Skeletal muscle tissue (tissue), 4 donors: ENCODE data around the gene HDAC7. TPM values are rescaled to one million over a fixed set of nuclear protein-coding genes. Genes with fewer than 3 reads are reported as not detected.
A peak's percentile ranks its signal among the peaks of the same experiment; 100 is the strongest.

Experiments used
- H3K27ac ChIP-seq: one replicate; pipeline ENCODE4 v1.7.0; 2013; ENCODE audit warnings: mild to moderate bottlenecking, low read depth, low read length, inconsistent platforms
- H3K27me3 ChIP-seq, 3 donors: one replicate each; pipeline ENCODE4 v1.7.0; 2013; ENCODE audit warnings: low read length in 3 of 3; ENCODE audit not compliant: control insufficient read depth in 3 of 3, insufficient read depth in 3 of 3
- H3K36me3 ChIP-seq, 3 donors: one replicate each; pipeline ENCODE4 v1.7.0; 2013; ENCODE audit warnings: low read length in 3 of 3; ENCODE audit not compliant: control insufficient read depth in 3 of 3, insufficient read depth in 3 of 3
- H3K4me1 ChIP-seq, 3 donors: one replicate each; pipeline ENCODE4 v1.7.0; 2013; ENCODE audit warnings: low read length in 3 of 3, mild to moderate bottlenecking in 3 of 3; ENCODE audit not compliant: control insufficient read depth in 3 of 3, insufficient read depth in 3 of 3
- H3K4me3 ChIP-seq, 3 donors: one replicate each; pipeline ENCODE4 v1.7.0; 2013; ENCODE audit warnings: low read length in 3 of 3
- H3K9ac ChIP-seq, 3 donors: one replicate each; pipeline ENCODE4 v1.7.0; 2013; ENCODE audit warnings: low read length in 3 of 3, mild to moderate bottlenecking in 3 of 3, moderate library complexity in 2 of 3, low read depth in 1 of 3
- H3K9me3 ChIP-seq, 3 donors: one replicate each; pipeline ENCODE4 v1.7.0; 2013; ENCODE audit warnings: low read length in 3 of 3; ENCODE audit not compliant: control insufficient read depth in 3 of 3
- total RNA-seq: library from RNA; depleted of rRNA; stranded (reverse); fragments of >200 nt; gene quantifications from one replicate; pipeline ENCODE4 v1.2.3, GENCODE V29; 2014
- donor health status: Osteomylitis.

Gene HDAC7
- total RNA-seq, 1 donor from 2014 or later, result 21.4 TPM

- Histone ChIP-seq H3K36me3 (peaks cover 3 to 11% (median 6%) of the 10 kb centered on the region in 3 donors), H3K4me3 (no peak overlapping the region), H3K27ac (peak overlapping the region; percentile 59), H3K9ac (peak overlapping the region in 1 of 3 donors; percentile 50), H3K27me3 (no peaks in the 10 kb centered on the region), H3K4me1 (peaks cover 60 to 67% (median 63%) of the 10 kb centered on the region in 3 donors), H3K9me3 (no peaks in the 10 kb centered on the region)
These were observed 43.1 kb downstream of the HDAC7 start for GRCh38 chr12:47776471-47777143.

- peaks cover 58 to 64% (median 60%) of the 10 kb centered on the region in 3 donors for H3K4me1 ChIP-seq
- peak overlapping the region; percentile 59 for H3K27ac ChIP-seq
- H3K9ac ChIP-seq, result peak overlapping the region in 1 of 3 donors; percentile 45
- no peaks in the 10 kb centered on the region for H3K27me3 ChIP-seq
- H3K4me3 ChIP-seq, result peak overlapping the region in 1 of 3 donors; percentile 28
- H3K9me3 ChIP-seq, result no peaks in the 10 kb centered on the region
- H3K36me3 ChIP-seq, result peaks cover 0 to 5% (median 0%) of the 10 kb centered on the region in 3 donors
These were observed 44.4 kb downstream of the HDAC7 start for GRCh38 chr12:47775100-47775911.

DNA sequence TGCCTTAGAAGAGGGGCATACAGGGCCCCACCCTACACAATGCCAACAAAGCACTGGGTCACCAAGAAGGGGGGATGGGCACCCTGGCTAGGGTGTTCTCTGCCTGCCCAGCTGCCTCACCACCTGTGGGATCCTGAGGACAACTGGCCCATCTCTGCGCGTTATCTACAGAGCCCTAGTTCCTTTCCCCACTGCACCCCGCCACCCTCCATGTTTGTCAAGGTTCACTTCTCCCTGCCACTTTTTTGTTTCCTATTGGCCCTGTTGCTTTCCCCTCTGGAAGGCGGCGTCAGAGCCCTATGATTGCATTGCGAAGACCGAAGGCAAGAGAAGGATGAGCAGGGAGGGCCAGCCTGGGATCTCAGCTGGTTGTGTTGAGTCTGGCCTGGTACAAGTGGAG lies 45.0 kb downstream of the HDAC7 start:
- peak overlapping the region in 2 of 3 donors; percentile 15 to 22 for H3K4me3 ChIP-seq
- H3K27me3 ChIP-seq, result no peaks in the 10 kb centered on the region
- H3K9me3 ChIP-seq, result no peaks in the 10 kb centered on the region
- H3K36me3 ChIP-seq, result no peaks in the 10 kb centered on the region
- H3K9ac ChIP-seq, result peak overlapping the region in 1 of 3 donors; percentile 45
- H3K4me1 ChIP-seq, result peaks cover 58 to 65% (median 58%) of the 10 kb centered on the region in 3 donors
- peak overlapping the region; percentile 59 for H3K27ac ChIP-seq

DNA sequence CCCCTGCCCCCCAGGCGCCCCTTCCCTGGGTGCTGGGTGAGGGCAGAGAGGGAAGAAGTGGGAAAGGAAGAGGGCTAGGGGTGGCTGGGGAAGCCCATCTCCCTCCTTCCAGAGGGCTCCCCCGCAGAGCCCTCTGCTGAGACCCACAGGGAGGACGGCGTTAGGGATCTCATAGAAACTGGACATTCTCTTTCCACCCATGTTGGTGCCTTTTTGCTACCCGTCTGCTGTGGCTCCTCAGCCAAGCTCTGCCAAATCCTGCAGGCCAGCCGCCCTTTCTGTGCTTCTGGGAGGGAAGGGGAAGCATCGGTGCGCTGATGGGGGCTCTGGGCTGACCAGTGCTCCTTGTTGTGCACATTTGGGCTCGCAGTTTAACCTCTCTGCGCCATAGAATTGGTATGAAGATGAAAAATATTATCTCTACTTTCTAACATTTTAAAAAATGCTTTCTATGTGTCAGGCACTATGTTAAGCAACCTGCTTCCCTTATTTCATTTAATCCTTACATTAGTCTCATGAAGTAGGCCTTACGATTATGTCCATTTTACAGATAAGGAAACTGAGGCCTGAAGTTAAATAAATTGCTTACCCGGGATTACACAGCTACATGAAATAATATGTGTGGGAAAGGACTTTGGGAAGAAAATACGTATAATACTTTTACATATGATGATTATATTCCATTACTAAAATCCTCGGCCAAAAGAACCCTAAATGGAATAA lies 45.7 kb downstream of the HDAC7 start:
- Histone ChIP-seq H3K4me3 (peak overlapping the region; percentile 70 to 81 (median 81)), H3K4me1 (peaks cover 55 to 60% (median 56%) of the 10 kb centered on the region in 3 donors), H3K27ac (peak overlapping the region; percentile 59), H3K27me3 (no peaks in the 10 kb centered on the region), H3K9me3 (no peaks in the 10 kb centered on the region), H3K9ac (peak overlapping the region; percentile 70 to 85 (median 71)), H3K36me3 (no peaks in the 10 kb centered on the region)

DNA sequence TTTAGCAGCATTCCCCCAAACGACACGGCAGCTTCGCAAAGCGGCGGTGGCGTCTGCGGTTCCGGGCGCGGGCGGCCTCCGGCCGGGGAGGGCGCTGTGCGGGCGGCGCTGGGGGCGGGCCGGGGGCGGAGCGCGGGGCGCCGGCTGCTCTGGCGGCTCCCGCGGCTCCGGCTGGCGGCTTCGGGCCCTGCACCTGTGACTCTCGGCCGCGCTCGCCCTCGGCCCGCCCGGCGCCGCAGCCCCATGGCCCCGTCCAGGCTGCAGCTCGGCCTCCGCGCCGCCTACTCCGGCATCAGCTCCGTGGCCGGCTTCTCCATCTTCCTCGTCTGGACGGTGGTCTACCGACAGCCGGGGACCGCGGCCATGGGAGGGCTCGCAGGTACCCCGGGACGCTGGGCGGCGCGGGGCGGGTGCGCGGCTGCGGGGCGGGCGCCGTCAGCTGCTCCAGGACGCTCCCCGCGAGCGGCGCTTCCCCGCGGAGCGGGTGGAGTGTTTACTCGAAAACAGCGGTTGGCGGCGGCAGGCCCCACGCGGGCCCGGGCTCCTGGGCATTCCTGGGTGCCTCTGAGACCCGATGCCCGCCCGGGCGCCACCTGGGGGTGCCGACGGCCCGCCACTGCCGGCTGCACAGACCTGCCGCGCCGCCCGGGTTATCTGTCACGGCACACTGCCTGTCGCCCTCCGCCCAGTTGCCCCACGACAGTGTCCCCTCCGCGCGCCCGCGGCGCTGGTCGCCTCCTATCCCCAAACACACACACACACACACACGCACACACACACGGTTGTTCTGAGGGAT lies 46.4 kb downstream of the HDAC7 start, which contains the start of gene SLC48A1:
Gene SLC48A1 (plus strand): TSS at position 177 of the 796 bp plus-strand sequence. CDS start 67 bp downstream, at position 244.
- H3K27me3 ChIP-seq, result no peaks in the 10 kb centered on the region
- H3K4me1 ChIP-seq, result peaks cover 49 to 53% (median 49%) of the 10 kb centered on the region in 3 donors
- peak within 1 kb of the TSS; percentile 75 to 81 (median 81) for H3K4me3 ChIP-seq
- H3K9ac ChIP-seq, result peak within 1 kb of the TSS; percentile 83 to 85 (median 84)
- no peaks in the 10 kb centered on the region for H3K36me3 ChIP-seq
- H3K27ac ChIP-seq, result peak within 1 kb of the TSS; percentile 48
- no peaks in the 10 kb centered on the region for H3K9me3 ChIP-seq

DNA sequence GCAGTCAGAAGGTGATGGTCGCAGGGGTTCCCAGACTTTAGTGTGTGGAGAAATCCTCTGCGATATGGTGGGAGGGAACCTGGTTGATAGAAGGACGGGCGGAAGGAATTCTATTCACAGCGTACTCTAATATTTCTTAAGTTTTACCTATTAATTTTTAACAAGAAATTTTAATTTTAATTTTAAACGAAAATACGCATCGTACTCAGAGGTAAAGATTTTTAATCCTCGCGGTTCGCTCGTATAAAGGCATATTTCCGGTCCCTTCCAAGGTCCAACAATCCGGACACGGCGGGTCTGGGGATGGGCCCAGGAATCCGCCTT lies 47.0 kb downstream of the HDAC7 start:
- H3K4me1 ChIP-seq, result peaks cover 44 to 47% (median 44%) of the 10 kb centered on the region in 3 donors

GRCh38 chr12:47772094-47772660 lies 47.5 kb downstream of the HDAC7 start:
- Histone ChIP-seq H3K4me1 (peaks cover 39 to 42% (median 39%) of the 10 kb centered on the region in 3 donors), H3K4me3 (peak overlapping the region; percentile 75 to 81 (median 81)), H3K27me3 (no peaks in the 10 kb centered on the region), H3K36me3 (no peaks in the 10 kb centered on the region), H3K9ac (peak overlapping the region; percentile 83 to 85 (median 84)), H3K27ac (no peak overlapping the region), H3K9me3 (no peaks in the 10 kb centered on the region)

More for the DNA sequence above, 47.0 kb downstream of the HDAC7 start:
- Histone ChIP-seq H3K27me3 (no peaks in the 10 kb centered on the region), H3K9ac (peak overlapping the region; percentile 83 to 85 (median 84)), H3K36me3 (no peaks in the 10 kb centered on the region), H3K4me3 (peak overlapping the region; percentile 75 to 81 (median 81)), H3K9me3 (no peaks in the 10 kb centered on the region), H3K27ac (no peak overlapping the region)

GRCh38 chr12:47771304-47771703 lies 48.4 kb downstream of the HDAC7 start:
- Histone ChIP-seq H3K27me3 (no peaks in the 10 kb centered on the region), H3K9me3 (no peaks in the 10 kb centered on the region), H3K27ac (no peak overlapping the region), H3K9ac (no peak overlapping the region), H3K36me3 (no peaks in the 10 kb centered on the region), H3K4me3 (no peak overlapping the region), H3K4me1 (peaks cover 30 to 33% (median 30%) of the 10 kb centered on the region in 3 donors)
